ENCODE measurements around the gene FAM83G.

FAM83G gene

GRCh38 chr17:18986541-18987229 is 17.9 kb downstream of the FAM83G start:
- no peak for DNase-seq (ENCODE audit: extremely low spot score)
- CTCF ChIA-PET = no interaction called here

GRCh38 chr17:18985475-18985874 is 19.1 kb downstream of the FAM83G start:
- TF ChIP-seq CTBP1 (IDR thresholded peaks at IDR 0.05; ENCODE audit: borderline replicate concordance) (no peak), FOXK2 (IDR thresholded peaks at IDR 0.05) (no peak), ARNT (IDR thresholded peaks at IDR 0.05) (no peak), SUZ12 (IDR thresholded peaks at IDR 0.05) (no peak), FOXM1 (IDR thresholded peaks at IDR 0.05; ENCODE audit: borderline replicate concordance) (no peak), LEF1 (IDR thresholded peaks at IDR 0.05; ENCODE audit: borderline replicate concordance) (no peak), BHLHE40 (IDR thresholded peaks at IDR 0.05; ENCODE audit: borderline replicate concordance) (no peak), HDGF (IDR thresholded peaks at IDR 0.05; ENCODE audit: borderline replicate concordance) (no peak), NFRKB (IDR thresholded peaks at IDR 0.05) (no peak), ELF4 (IDR thresholded peaks at IDR 0.05) (no peak)
- POLR2A ChIA-PET = interaction anchor here (1.5 kb wide), 1 partner anchor 18 kb away, joined by 5 read pairs; no protein-coding TSS in a partner anchor
- no peak for DNase-seq (ENCODE audit: extremely low spot score)
- CTCF ChIA-PET = interaction anchor here (0.6 kb wide), 1 partner anchor 40 kb away, joined by 4 read pairs; no protein-coding TSS in a partner anchor

More at GRCh38 chr17:18986541-18987229, 17.9 kb downstream of the FAM83G start:
- TF ChIP-seq NFRKB (IDR thresholded peaks at IDR 0.05) (no peak), TARDBP (IDR thresholded peaks at IDR 0.05) (no peak), FOXA1 (IDR thresholded peaks at IDR 0.05) (no peak), CTBP1 (IDR thresholded peaks at IDR 0.05; ENCODE audit: borderline replicate concordance) (no peak), HDGF (IDR thresholded peaks at IDR 0.05; ENCODE audit: borderline replicate concordance) (no peak), ARNT (IDR thresholded peaks at IDR 0.05) (no peak), LEF1 (IDR thresholded peaks at IDR 0.05; ENCODE audit: borderline replicate concordance) (no peak)
- POLR2A ChIA-PET = no interaction called here

DNA sequence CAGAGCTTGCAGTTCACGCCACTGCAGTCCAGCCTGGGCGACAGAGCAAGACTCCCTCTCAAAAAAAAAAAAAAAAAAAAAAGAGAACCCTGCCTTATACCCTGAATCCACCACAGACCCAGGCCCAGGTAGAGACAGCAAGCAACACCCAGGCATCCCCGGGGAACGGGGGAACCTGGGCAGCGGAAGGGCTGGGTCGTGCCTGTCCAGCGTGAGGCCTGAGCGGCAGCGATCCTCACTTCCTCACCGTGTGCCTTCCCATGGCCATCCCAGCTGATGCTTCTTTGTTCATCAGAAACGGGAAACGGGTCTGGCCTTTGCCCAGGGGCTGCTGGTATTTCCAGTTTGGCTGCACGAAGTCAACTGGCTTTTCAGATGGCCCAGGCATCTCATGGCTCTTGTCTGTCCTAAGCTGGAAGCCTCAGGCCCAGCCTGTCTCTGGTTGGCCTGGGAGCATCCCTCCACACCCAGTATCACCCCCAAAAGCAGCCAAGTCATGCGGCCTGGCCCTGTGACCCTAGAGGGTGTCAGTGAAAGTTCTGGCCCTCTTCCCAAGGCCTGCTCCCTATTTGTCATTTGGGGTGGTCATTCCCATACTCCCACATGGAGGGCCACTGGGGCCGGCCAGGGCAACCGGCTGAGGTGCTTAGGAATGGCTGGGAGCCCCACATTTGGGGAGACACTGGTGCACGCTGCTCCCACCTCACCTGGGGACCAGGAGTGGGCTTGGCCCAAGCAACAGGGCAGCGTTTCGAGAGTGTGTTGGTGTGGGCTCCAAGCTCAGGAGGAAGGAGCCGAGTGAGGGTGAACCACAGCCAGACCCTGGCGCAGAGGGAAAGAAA is 20.1 kb downstream of the FAM83G start:
- ChIA-PET POLR2A (interaction anchor here (1.5 kb wide), 1 partner anchor 19 kb away, joined by 5 read pairs; no protein-coding TSS in a partner anchor), CTCF (no interaction called here)
- DNase-seq (ENCODE audit: extremely low spot score) = no peak
- no peak for TF ChIP-seq SUZ12 (IDR thresholded peaks at IDR 0.05)
- no peak for TF ChIP-seq CTBP1 (IDR thresholded peaks at IDR 0.05; ENCODE audit: borderline replicate concordance)
- TF ChIP-seq BHLHE40 (IDR thresholded peaks at IDR 0.05; ENCODE audit: borderline replicate concordance) = no peak

DNA sequence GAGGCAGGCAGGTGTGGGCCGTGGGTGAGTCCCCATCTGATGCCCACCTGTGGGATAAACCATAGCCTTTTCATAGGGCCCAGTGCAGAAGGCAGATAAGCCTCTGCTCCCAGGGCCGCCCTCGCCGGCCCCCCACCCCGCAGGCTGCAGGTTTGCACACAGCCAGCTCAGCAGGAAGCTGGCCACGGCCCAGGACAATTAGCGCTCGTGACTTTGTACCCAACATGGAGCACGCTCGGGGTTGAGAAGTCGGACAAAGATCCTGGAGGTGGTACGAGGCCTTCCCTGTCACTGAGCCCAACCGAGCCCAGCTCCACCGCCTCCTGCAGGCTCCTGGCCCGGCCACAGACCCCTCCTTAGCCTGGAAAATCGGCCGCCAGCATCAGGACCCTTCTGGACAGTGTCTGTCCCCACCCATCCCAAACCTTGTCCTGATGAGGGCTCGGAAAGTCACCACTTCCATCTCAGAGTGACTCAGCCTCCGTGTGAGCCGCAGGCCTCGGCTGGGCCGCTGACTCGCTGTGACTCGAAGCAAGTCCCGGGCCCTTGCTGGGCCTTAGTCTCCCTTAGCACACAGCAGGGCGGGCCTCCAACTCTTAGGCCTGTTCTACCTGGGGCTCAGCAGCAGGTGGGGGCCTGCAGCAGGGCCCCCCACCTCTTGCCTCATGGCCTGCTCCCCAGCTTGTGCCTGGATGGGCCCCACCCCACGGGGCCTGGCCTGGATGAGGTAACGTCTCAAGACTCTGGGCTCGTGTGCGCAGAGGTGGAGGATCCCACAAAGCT is 22.7 kb downstream of the FAM83G start:
- DNase-seq (ENCODE audit: extremely low spot score) = peak; percentile 56
- ChIA-PET POLR2A (interaction anchor here (2.0 kb wide), 1 partner anchor 12 kb away, joined by 7 read pairs; no protein-coding TSS in a partner anchor), CTCF (interaction anchor here (3.3 kb wide), 1 partner anchor 21 kb away, joined by 13 read pairs; no protein-coding TSS in a partner anchor)
- no peak for TF ChIP-seq CTBP1 (IDR thresholded peaks at IDR 0.05; ENCODE audit: borderline replicate concordance)
- no peak for TF ChIP-seq PKNOX1 (IDR thresholded peaks at IDR 0.05)
- no peak for TF ChIP-seq SP1 (IDR thresholded peaks at IDR 0.05)
- no peak for TF ChIP-seq HDGF (IDR thresholded peaks at IDR 0.05; ENCODE audit: borderline replicate concordance)
- no peak for TF ChIP-seq FOXK2 (IDR thresholded peaks at IDR 0.05)
- TF ChIP-seq ELF4 (IDR thresholded peaks at IDR 0.05) = no peak
- TF ChIP-seq ARNT (IDR thresholded peaks at IDR 0.05) = no peak
- TF ChIP-seq FOXM1 (IDR thresholded peaks at IDR 0.05; ENCODE audit: borderline replicate concordance) = no peak
- TF ChIP-seq TARDBP (IDR thresholded peaks at IDR 0.05) = no peak
- no peak for TF ChIP-seq FOXA1 (IDR thresholded peaks at IDR 0.05)
- no peak for TF ChIP-seq SUZ12 (IDR thresholded peaks at IDR 0.05)
- no peak for TF ChIP-seq NFRKB (IDR thresholded peaks at IDR 0.05)
- TF ChIP-seq L3MBTL2 (conservative IDR thresholded peaks at IDR 0.05) = no peak
- no peak for TF ChIP-seq LEF1 (IDR thresholded peaks at IDR 0.05; ENCODE audit: borderline replicate concordance)
- TF ChIP-seq BHLHE40 (IDR thresholded peaks at IDR 0.05; ENCODE audit: borderline replicate concordance) = no peak

GRCh38 chr17:18981335-18981641 is 23.3 kb downstream of the FAM83G start:
- no peak for DNase-seq (ENCODE audit: extremely low spot score)
- TF ChIP-seq FOXM1 (IDR thresholded peaks at IDR 0.05; ENCODE audit: borderline replicate concordance) (no peak), SUZ12 (IDR thresholded peaks at IDR 0.05) (no peak), NFRKB (IDR thresholded peaks at IDR 0.05) (no peak), ZNF384 (IDR thresholded peaks at IDR 0.05) (no peak), LEF1 (IDR thresholded peaks at IDR 0.05; ENCODE audit: borderline replicate concordance) (no peak), ELF4 (IDR thresholded peaks at IDR 0.05) (no peak), HDGF (IDR thresholded peaks at IDR 0.05; ENCODE audit: borderline replicate concordance) (no peak), ARNT (IDR thresholded peaks at IDR 0.05) (no peak), L3MBTL2 (conservative IDR thresholded peaks at IDR 0.05) (no peak), FOXA1 (IDR thresholded peaks at IDR 0.05) (no peak), TARDBP (IDR thresholded peaks at IDR 0.05) (no peak)
- ChIA-PET CTCF (interaction anchor here (3.3 kb wide), 1 partner anchor 20 kb away, joined by 13 read pairs; no protein-coding TSS in a partner anchor), POLR2A (interaction anchor here (2.0 kb wide), 1 partner anchor 11 kb away, joined by 7 read pairs; no protein-coding TSS in a partner anchor)

DNA sequence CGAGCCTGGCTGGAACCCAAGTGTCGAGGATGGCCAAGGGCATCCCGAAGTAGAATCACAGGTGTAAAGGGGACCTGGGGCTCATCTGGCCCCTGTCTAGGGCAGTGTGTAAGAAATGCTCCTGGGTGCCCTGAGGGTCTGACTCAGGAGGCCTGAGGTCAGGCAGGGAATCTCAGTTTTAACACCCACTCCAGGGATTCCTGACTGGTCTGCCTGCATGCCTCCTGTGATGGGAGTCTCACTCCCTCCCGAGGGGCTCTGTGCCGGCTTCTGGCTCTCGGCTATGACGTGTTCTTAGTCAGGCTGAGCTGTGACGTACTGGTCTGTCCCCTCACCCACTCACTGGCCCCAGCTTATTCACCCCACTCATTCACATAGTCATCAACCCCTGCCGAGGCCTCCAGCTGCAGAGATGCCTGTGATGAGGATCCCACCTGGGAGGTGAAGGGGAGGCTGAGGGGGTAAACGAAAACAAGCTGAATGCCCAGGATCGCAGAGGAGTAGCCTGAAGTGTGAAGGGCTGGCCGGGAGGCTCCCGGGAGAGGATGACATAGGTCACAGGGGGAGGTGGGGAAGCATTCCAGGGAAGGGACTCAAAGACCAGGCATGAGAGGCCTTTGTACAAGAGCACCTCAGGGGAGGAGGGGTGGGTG is 23.8 kb downstream of the FAM83G start:
- CTCF ChIA-PET = interaction anchor here (3.3 kb wide), 1 partner anchor 20 kb away, joined by 13 read pairs; no protein-coding TSS in a partner anchor
- DNase-seq (ENCODE audit: extremely low spot score) = no peak
- TF ChIP-seq ELF4 (IDR thresholded peaks at IDR 0.05) (no peak), TARDBP (IDR thresholded peaks at IDR 0.05) (no peak), HDGF (IDR thresholded peaks at IDR 0.05; ENCODE audit: borderline replicate concordance) (no peak), FOXM1 (IDR thresholded peaks at IDR 0.05; ENCODE audit: borderline replicate concordance) (no peak), FOXK2 (IDR thresholded peaks at IDR 0.05) (no peak), ZNF384 (IDR thresholded peaks at IDR 0.05) (no peak), CTBP1 (IDR thresholded peaks at IDR 0.05; ENCODE audit: borderline replicate concordance) (no peak), BHLHE40 (IDR thresholded peaks at IDR 0.05; ENCODE audit: borderline replicate concordance) (no peak), L3MBTL2 (conservative IDR thresholded peaks at IDR 0.05) (no peak), FOXA1 (IDR thresholded peaks at IDR 0.05) (no peak), ARNT (IDR thresholded peaks at IDR 0.05) (no peak), PKNOX1 (IDR thresholded peaks at IDR 0.05) (no peak)
- POLR2A ChIA-PET = interaction anchor here (2.0 kb wide), 1 partner anchor 11 kb away, joined by 7 read pairs; no protein-coding TSS in a partner anchor

Data from HEK293T (cell line).